SK-N-SH (cell line): ENCODE data around the gene TBC1D10B. TPM values are rescaled to one million over a fixed set of nuclear protein-coding genes. Genes with fewer than 3 reads are reported as not detected.

Experiments used
- CTCF ChIA-PET: fragments of 300-600, 350-600 bp; formaldehyde crosslinking; extraction: SDS; loops from one replicate; lab custom pipeline; 2021; lab: Yijun Ruan, JAX
- POLR2A ChIA-PET: fragments of 350-600 bp; sonication (Branson Sonifier 250); formaldehyde crosslinking; extraction: SDS; loops from one replicate; lab custom pipeline; 2020; ENCODE audit warnings: antibody characterized with exemption, inconsistent platforms; lab: Yijun Ruan, JAX
- DNase-seq: peaks from one replicate; pipeline ENCODE4 v3.0.0; 2012
- H2AFZ ChIP-seq: fragments of 200-600 bp; sonication (generic); 2 replicates; pipeline ENCODE4 v1.8.1; 2016; ENCODE audit warnings: antibody characterized with exemption, mild to moderate bottlenecking, low read depth
- H3F3A ChIP-seq: fragments of 200-600 bp; sonication (generic); replicated peaks from 2 replicates; pipeline ENCODE3; 2016; ENCODE audit warnings: antibody characterized with exemption, mild to moderate bottlenecking; ENCODE audit not compliant: insufficient read depth
- H3K27ac ChIP-seq, 2 experiments: fragments of 200-500 bp in 1 of 2; fragments of 200-600 bp in 1 of 2; sonication (Bioruptor generic) in 1 of 2; sonication (generic), shearing (Covaris generic) in 1 of 2; 2 replicates each; pipeline versions ENCODE4 v1.5.1 to v1.6.1; 2014 to 2016; ENCODE audit warnings: low read depth in 2 of 2, inconsistent platforms in 1 of 2, low read length in 1 of 2, mild to moderate bottlenecking in 1 of 2, mixed read lengths in 1 of 2
- H3K27me3 ChIP-seq: fragments of 200-600 bp; sonication (generic), shearing (Covaris generic); 2 replicates; pipeline ENCODE4 v1.6.1; 2016; ENCODE audit warnings: mixed run types; ENCODE audit not compliant: insufficient read depth
- H3K36me3 ChIP-seq, 2 experiments: fragments of 200-500 bp in 1 of 2; fragments of 200-600 bp in 1 of 2; sonication (Bioruptor generic) in 1 of 2; sonication (generic) in 1 of 2; replicated peaks in 1 of 2; 2 replicates each; pipeline versions ENCODE3 to v1.5.1; 2014 to 2016; ENCODE audit warnings: low read length in 1 of 2, mild to moderate bottlenecking in 1 of 2; ENCODE audit not compliant: insufficient read depth in 2 of 2, control insufficient read depth in 1 of 2
- H3K4me1 ChIP-seq, 2 experiments: fragments of 200-500 bp in 1 of 2; fragments of 200-600 bp in 1 of 2; sonication (Bioruptor generic) in 1 of 2; sonication (generic), shearing (Covaris generic) in 1 of 2; 2 replicates each; pipeline versions ENCODE4 v1.5.1 to v1.6.1; 2014 to 2016; ENCODE audit warnings: low read depth in 1 of 2, low read length in 1 of 2, mixed run types in 1 of 2; ENCODE audit not compliant: insufficient read depth in 2 of 2, control insufficient read depth in 1 of 2
- H3K4me2 ChIP-seq: fragments of 200-600 bp; sonication (generic), shearing (Covaris generic); 2 replicates; pipeline ENCODE4 v1.6.1; 2017; ENCODE audit warnings: mixed run types
- H3K4me3 ChIP-seq, 2 experiments: fragments of 200-500 bp in 1 of 2; fragments of 200-600 bp in 1 of 2; sonication (Bioruptor generic) in 1 of 2; sonication (generic), shearing (Covaris generic) in 1 of 2; 2 replicates each; pipeline versions ENCODE4 v1.5.1 to v1.8.1; 2014 to 2016; ENCODE audit warnings: low read depth in 2 of 2, inconsistent platforms in 1 of 2, low read length in 1 of 2, mild to moderate bottlenecking in 1 of 2, mixed read lengths in 1 of 2, moderate library complexity in 1 of 2
- H3K79me2 ChIP-seq: fragments of 200-600 bp; sonication (generic); 2 replicates; pipeline ENCODE4 v1.8.1; 2017; ENCODE audit warnings: mild to moderate bottlenecking; ENCODE audit not compliant: insufficient read depth
- H3K9ac ChIP-seq: fragments of 200-600 bp; sonication (generic); 2 replicates; pipeline ENCODE4 v1.6.1; 2017; ENCODE audit warnings: mixed run types
- H3K9me2 ChIP-seq: fragments of 200-600 bp; sonication (generic); 2 replicates; pipeline ENCODE4 v1.6.1; 2017; ENCODE audit warnings: mixed run types
- H3K9me3 ChIP-seq: fragments of 200-600 bp; sonication (generic); 2 replicates; pipeline ENCODE4 v1.6.1; 2017; ENCODE audit warnings: mixed run types, mild to moderate bottlenecking, moderate library complexity
- H4K20me1 ChIP-seq: fragments of 200-600 bp; sonication (generic); 2 replicates; pipeline ENCODE4 v1.6.1; 2017; ENCODE audit warnings: mild to moderate bottlenecking, mixed run types; ENCODE audit not compliant: insufficient read depth
- ELF1 ChIP-seq: IDR thresholded peaks from 2 replicates; pipeline ENCODE4 v1.4.0; 2012
- EP300 ChIP-seq, 2 experiments: IDR thresholded peaks; 2 replicates each; pipeline versions ENCODE4 v1.4.0 to v1.6.1; 2012; ENCODE audit warnings: borderline replicate concordance in 1 of 2, low read depth in 1 of 2, low read length in 1 of 2
- EZH2phosphoT487 ChIP-seq: fragments of 200-600 bp; sonication (generic); IDR thresholded peaks from 2 replicates; pipeline ENCODE4 v1.6.1; 2017; ENCODE audit warnings: low read depth, mixed run types, mild to moderate bottlenecking, antibody characterized with exemption, moderate library complexity, borderline replicate concordance
- FOSL2 ChIP-seq: IDR thresholded peaks from 2 replicates; pipeline ENCODE4 v1.4.0; 2012; ENCODE audit warnings: low read depth, mild to moderate bottlenecking, moderate library complexity, borderline replicate concordance
- FOXM1 ChIP-seq: IDR thresholded peaks from 2 replicates; pipeline ENCODE4 v1.4.0; 2012; ENCODE audit warnings: low read depth, mild to moderate bottlenecking
- JUND ChIP-seq: IDR thresholded peaks from 2 replicates; pipeline ENCODE4 v1.4.0; 2012
- MEF2A ChIP-seq: IDR thresholded peaks from 2 replicates; pipeline ENCODE4 v1.4.0; 2012; ENCODE audit warnings: low read depth, borderline replicate concordance
- NFIC ChIP-seq: IDR thresholded peaks from 2 replicates; pipeline ENCODE4 v1.4.0; 2012; ENCODE audit warnings: borderline replicate concordance
- POLR2AphosphoS5 ChIP-seq: IDR thresholded peaks from 2 replicates; pipeline ENCODE4 v1.6.1; 2012; ENCODE audit warnings: low read depth, low read length
- RFX5 ChIP-seq: IDR thresholded peaks from 2 replicates; pipeline ENCODE4 v1.6.1; 2012; ENCODE audit warnings: mild to moderate bottlenecking, improper control_type of control experiment, low read length
- RXRA ChIP-seq: IDR thresholded peaks from 2 replicates; pipeline ENCODE4 v1.4.0; 2012; ENCODE audit warnings: low read depth, mild to moderate bottlenecking, borderline replicate concordance
- SIN3A ChIP-seq: IDR thresholded peaks from 2 replicates; pipeline ENCODE4 v1.6.1; 2012; ENCODE audit warnings: low read depth, mild to moderate bottlenecking, low read length, moderate library complexity, borderline replicate concordance
- TCF12 ChIP-seq: IDR thresholded peaks from 2 replicates; pipeline ENCODE4 v1.4.0; 2012
- TEAD4 ChIP-seq: IDR thresholded peaks from 2 replicates; pipeline ENCODE4 v1.4.0; 2012; ENCODE audit warnings: mild to moderate bottlenecking, borderline replicate concordance; ENCODE audit not compliant: insufficient read depth
- YY1 ChIP-seq: IDR thresholded peaks from 2 replicates; pipeline ENCODE4 v1.4.0; 2012; ENCODE audit warnings: low read depth, mild to moderate bottlenecking
- WGBS: methylation state at CpG from one replicate; pipeline ENCODE4 v1.1.6; 2017; ENCODE audit warnings: low lambda C conversion rate; 5-methylcytosine and 5-hydroxymethylcytosine counted together
- polyA plus RNA-seq, 3 experiments: library from polyadenylated mRNA; depleted of rRNA; stranded (reverse); fragments of >200 nt; gene quantifications; 2 replicates each; pipeline ENCODE4 v1.2.3, GENCODE V29; 2012
- TF ChIP-seq, protein P1 (sequence below): fragments of 150-350 bp; IDR thresholded peaks from 2 replicates; pipeline ENCODE4 v1.6.1; 2017; ENCODE audit warnings: antibody characterized with exemption, low read length, low read depth, borderline replicate concordance
- TF ChIP-seq, protein P2 (sequence below): IDR thresholded peaks from 2 replicates; pipeline ENCODE4 v1.4.0; 2012; ENCODE audit warnings: low read depth, borderline replicate concordance
- TF ChIP-seq, protein P3 (sequence below): IDR thresholded peaks from 2 replicates; pipeline ENCODE4 v1.6.1; 2012; ENCODE audit warnings: mild to moderate bottlenecking, low read depth, low read length, moderate library complexity
- TF ChIP-seq, protein P4 (sequence below): IDR thresholded peaks from 2 replicates; pipeline ENCODE4; 2012
- TF ChIP-seq, protein P5 (sequence below): IDR thresholded peaks from 2 replicates; pipeline ENCODE4 v1.4.0; 2012; ENCODE audit warnings: low read depth

The TBC1D10B gene
- polyA plus RNA-seq, 1 of the 3 experiments (the other 2 are of a cell fraction), result 20.5 TPM

DNA sequence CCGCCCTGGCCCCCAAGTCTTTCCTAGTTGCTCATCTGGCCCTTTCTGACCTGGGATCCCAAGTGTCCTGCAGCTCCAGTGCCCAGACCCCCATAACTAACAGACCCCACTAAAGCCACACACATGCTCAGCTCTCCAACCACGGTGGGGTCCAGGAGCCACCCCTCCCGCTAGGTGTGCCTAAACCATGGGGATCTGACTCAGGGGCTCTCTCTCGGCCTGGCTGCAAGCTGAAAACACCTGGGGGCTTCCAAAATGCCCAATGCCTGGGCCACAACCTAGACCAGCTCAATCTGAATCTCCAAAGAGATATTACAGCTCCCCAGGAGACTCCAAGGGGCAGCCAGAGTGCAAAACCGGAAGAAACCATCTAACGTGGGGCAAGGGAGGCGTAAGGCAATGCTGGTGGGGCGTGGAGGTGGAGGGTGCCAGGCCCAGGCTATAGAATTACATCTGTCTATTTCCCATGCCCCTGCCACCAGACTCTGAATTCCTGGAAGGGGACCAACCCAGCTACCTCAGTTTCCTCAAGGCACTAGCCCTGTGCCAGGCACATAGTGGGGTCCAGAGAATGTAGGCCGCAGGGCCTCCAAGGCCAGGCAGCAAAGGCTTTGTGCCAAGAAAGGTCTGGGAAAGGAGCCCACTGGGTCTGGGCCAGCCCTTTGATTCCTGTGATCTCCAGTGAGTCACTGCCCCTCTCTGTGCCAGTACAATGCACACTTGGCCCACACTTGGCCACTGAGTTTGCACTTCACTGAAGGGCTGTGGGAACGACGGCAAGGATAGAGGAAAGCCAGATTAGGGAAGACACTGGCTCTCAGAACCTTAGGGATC is 18.5 kb downstream of the TBC1D10B start:
- no peak overlapping the region for H3K4me3 ChIP-seq
- POLR2A ChIA-PET, result no interaction called here
- no peak for DNase-seq

DNA sequence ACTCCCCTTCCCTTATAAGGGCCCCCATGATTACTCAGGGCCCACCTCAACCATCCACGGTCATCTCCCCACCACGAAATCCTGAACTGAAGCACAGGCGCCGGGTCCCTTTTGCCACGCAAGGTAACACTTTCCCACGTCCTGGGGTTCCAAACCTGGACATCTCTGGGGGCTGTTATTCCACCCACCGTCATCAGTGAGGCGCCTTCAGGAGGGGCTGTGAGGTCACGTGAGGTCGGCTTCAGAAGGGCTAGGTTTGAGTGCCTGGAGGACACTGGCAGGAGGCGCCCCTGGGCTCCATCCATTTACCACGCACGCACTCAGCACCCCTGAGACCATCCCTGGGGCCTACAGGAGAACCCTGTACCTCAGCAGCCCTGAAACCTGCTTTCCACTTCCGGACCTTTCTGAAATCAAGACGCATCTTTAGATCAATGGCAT is 19.3 kb downstream of the TBC1D10B start:
- Histone ChIP-seq H3K4me3 (no peak overlapping the region), H3K27me3 (no peaks in the 10 kb centered on the region), H3K27ac (peak overlapping the region in 1 of 2 experiments; percentile 99; a peak in 2 of 4 replicates), H3F3A (peaks cover 13% of the 10 kb centered on the region), H3K36me3 (peaks cover 22 to 37% of the 10 kb centered on the region in 2 experiments), H4K20me1 (peaks cover 21% of the 10 kb centered on the region), H3K4me2 (no peak overlapping the region), H3K79me2 (peaks cover 26% of the 10 kb centered on the region), H3K9me2 (no peaks in the 10 kb centered on the region), H3K9me3 (no peaks in the 10 kb centered on the region), H2AFZ (no peak overlapping the region), H3K4me1 (peaks cover 21 to 26% of the 10 kb centered on the region in 2 experiments), H3K9ac (no peak overlapping the region)
- CTCF ChIA-PET, result interaction anchor here (2.3 kb wide), 1 partner anchor 58 kb away, joined by 8 read pairs; no protein-coding TSS in a partner anchor
- no peak for DNase-seq
- POLR2A ChIA-PET, result no interaction called here
- WGBS, result 95% methylated on average over 13 of the region's 15 CpGs
- TF ChIP-seq TEAD4 (no peak), MEF2A (no peak), YY1 (no peak), EP300 (IDR thresholded peaks at IDR 0.05; ENCODE audit: borderline replicate concordance in 1 of 2, low read depth in 1 of 2, low read length in 1 of 2) (no peak), TCF12 (no peak), EZH2phosphoT487 (no peak)
- TF ChIP-seq, protein P1, sequence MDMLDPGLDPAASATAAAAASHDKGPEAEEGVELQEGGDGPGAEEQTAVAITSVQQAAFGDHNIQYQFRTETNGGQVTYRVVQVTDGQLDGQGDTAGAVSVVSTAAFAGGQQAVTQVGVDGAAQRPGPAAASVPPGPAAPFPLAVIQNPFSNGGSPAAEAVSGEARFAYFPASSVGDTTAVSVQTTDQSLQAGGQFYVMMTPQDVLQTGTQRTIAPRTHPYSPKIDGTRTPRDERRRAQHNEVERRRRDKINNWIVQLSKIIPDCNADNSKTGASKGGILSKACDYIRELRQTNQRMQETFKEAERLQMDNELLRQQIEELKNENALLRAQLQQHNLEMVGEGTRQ, result no peak
- TF ChIP-seq, protein P2, sequence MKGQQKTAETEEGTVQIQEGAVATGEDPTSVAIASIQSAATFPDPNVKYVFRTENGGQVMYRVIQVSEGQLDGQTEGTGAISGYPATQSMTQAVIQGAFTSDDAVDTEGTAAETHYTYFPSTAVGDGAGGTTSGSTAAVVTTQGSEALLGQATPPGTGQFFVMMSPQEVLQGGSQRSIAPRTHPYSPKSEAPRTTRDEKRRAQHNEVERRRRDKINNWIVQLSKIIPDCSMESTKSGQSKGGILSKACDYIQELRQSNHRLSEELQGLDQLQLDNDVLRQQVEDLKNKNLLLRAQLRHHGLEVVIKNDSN, result no peak
- TF ChIP-seq, protein P3, sequence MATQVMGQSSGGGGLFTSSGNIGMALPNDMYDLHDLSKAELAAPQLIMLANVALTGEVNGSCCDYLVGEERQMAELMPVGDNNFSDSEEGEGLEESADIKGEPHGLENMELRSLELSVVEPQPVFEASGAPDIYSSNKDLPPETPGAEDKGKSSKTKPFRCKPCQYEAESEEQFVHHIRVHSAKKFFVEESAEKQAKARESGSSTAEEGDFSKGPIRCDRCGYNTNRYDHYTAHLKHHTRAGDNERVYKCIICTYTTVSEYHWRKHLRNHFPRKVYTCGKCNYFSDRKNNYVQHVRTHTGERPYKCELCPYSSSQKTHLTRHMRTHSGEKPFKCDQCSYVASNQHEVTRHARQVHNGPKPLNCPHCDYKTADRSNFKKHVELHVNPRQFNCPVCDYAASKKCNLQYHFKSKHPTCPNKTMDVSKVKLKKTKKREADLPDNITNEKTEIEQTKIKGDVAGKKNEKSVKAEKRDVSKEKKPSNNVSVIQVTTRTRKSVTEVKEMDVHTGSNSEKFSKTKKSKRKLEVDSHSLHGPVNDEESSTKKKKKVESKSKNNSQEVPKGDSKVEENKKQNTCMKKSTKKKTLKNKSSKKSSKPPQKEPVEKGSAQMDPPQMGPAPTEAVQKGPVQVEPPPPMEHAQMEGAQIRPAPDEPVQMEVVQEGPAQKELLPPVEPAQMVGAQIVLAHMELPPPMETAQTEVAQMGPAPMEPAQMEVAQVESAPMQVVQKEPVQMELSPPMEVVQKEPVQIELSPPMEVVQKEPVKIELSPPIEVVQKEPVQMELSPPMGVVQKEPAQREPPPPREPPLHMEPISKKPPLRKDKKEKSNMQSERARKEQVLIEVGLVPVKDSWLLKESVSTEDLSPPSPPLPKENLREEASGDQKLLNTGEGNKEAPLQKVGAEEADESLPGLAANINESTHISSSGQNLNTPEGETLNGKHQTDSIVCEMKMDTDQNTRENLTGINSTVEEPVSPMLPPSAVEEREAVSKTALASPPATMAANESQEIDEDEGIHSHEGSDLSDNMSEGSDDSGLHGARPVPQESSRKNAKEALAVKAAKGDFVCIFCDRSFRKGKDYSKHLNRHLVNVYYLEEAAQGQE, result no peak
- TF ChIP-seq, protein P4, sequence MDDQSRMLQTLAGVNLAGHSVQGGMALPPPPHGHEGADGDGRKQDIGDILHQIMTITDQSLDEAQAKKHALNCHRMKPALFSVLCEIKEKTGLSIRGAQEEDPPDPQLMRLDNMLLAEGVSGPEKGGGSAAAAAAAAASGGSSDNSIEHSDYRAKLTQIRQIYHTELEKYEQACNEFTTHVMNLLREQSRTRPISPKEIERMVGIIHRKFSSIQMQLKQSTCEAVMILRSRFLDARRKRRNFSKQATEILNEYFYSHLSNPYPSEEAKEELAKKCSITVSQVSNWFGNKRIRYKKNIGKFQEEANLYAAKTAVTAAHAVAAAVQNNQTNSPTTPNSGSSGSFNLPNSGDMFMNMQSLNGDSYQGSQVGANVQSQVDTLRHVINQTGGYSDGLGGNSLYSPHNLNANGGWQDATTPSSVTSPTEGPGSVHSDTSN, result no peak

More for the DNA sequence above, 18.5 kb downstream of the TBC1D10B start:
- CTCF ChIA-PET, result interaction anchor here (1.1 kb wide), 1 partner anchor 26 kb away, joined by 3 read pairs; no protein-coding TSS in a partner anchor
- Histone ChIP-seq H3K9ac (peak overlapping the region; percentile 27; the same call in 1 of the 2 replicates), H3K4me1 (peaks cover 29 to 34% of the 10 kb centered on the region in 2 experiments), H3K36me3 (peaks cover 22 to 37% of the 10 kb centered on the region in 2 experiments), H2AFZ (no peak overlapping the region), H4K20me1 (peaks cover 21% of the 10 kb centered on the region), H3F3A (peaks cover 13% of the 10 kb centered on the region), H3K27me3 (no peaks in the 10 kb centered on the region), H3K9me2 (no peaks in the 10 kb centered on the region), H3K4me2 (peak overlapping the region; percentile 96), H3K79me2 (peaks cover 26% of the 10 kb centered on the region), H3K27ac (peak overlapping the region; percentile 24 to 99; a peak in 2 of 4 replicates), H3K9me3 (no peaks in the 10 kb centered on the region)
- WGBS, result 56% methylated on average over 10 of the region's 11 CpGs
- TF ChIP-seq POLR2AphosphoS5, result peak; percentile 65
- TF ChIP-seq, protein P4, result peak; percentile 28; the same call in 1 of the 2 replicates
- TF ChIP-seq RXRA, result peak; percentile 48; the same call in 1 of the 2 replicates
- peak; percentile 82; the same call in 1 of the 2 replicates for TF ChIP-seq SIN3A
- peak; percentile 79 for TF ChIP-seq TCF12
- no peak for TF ChIP-seq ELF1
- TF ChIP-seq FOXM1, result no peak
- no peak for TF ChIP-seq RFX5
- peak; percentile 86; the same call in 1 of the 2 replicates for TF ChIP-seq FOSL2
- peak; percentile 99 for TF ChIP-seq NFIC
- peak; percentile 79 for TF ChIP-seq JUND
- TF ChIP-seq, protein P5, sequence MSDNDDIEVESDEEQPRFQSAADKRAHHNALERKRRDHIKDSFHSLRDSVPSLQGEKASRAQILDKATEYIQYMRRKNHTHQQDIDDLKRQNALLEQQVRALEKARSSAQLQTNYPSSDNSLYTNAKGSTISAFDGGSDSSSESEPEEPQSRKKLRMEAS, result peak; percentile 76
